ENCODE data around the gene PEAR1.

DNA sequence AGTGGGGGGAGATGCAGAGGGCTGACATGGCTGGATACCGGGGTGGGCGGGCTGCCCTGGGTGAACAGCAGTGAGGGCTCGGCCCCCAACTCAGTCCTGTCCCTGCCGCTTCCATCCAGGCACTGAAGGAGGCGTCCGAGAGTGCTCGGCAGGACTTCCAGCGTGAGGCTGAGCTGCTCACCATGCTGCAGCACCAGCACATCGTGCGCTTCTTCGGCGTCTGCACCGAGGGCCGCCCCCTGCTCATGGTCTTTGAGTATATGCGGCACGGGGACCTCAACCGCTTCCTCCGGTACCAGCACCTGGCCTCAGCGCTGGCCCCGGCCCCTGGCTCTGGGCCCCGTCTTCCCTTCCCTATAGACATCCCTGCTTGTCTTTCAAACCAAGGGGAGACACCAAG is 17.2 kb upstream of the PEAR1 start:
- no peak for TF ChIP-seq MAFK (IDR thresholded peaks at IDR 0.05; ENCODE audit: low read depth, low read length)
- no peak for TF ChIP-seq CHD1 (IDR thresholded peaks at IDR 0.05; ENCODE audit: low read depth, low read length)
- TF ChIP-seq POLR2A (IDR thresholded peaks at IDR 0.05; ENCODE audit: low read depth, low read length), result no peak
- TF ChIP-seq, protein P1, sequence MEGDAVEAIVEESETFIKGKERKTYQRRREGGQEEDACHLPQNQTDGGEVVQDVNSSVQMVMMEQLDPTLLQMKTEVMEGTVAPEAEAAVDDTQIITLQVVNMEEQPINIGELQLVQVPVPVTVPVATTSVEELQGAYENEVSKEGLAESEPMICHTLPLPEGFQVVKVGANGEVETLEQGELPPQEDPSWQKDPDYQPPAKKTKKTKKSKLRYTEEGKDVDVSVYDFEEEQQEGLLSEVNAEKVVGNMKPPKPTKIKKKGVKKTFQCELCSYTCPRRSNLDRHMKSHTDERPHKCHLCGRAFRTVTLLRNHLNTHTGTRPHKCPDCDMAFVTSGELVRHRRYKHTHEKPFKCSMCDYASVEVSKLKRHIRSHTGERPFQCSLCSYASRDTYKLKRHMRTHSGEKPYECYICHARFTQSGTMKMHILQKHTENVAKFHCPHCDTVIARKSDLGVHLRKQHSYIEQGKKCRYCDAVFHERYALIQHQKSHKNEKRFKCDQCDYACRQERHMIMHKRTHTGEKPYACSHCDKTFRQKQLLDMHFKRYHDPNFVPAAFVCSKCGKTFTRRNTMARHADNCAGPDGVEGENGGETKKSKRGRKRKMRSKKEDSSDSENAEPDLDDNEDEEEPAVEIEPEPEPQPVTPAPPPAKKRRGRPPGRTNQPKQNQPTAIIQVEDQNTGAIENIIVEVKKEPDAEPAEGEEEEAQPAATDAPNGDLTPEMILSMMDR (conservative IDR thresholded peaks at IDR 0.05; ENCODE audit: low read depth, low read length), result peak; percentile 13; the same call in 1 of the 2 replicates
- TF ChIP-seq SMC3 (IDR thresholded peaks at IDR 0.05; ENCODE audit: low read depth, low read length), result no peak
- TF ChIP-seq RCOR1 (IDR thresholded peaks at IDR 0.05; ENCODE audit: insufficient replicate concordance, low read length), result no peak
- TF ChIP-seq CEBPB (IDR thresholded peaks at IDR 0.05; ENCODE audit: low read depth, low read length), result no peak
- no peak for TF ChIP-seq MXI1 (IDR thresholded peaks at IDR 0.05; ENCODE audit: borderline replicate concordance, low read depth, low read length)

Data from IMR-90 (cell line).